CD4-positive, CD25-positive, alpha-beta regulatory T cell (primary cell): ENCODE results near the gene PRUNE2. TPM values are rescaled to one million over a fixed set of nuclear protein-coding genes. Genes with fewer than 3 reads are reported as not detected.

Experiments
- ATAC-seq, 2 donors: fragments of 150-1000 bp; cut with Tn5 transposase; one replicate each; pipeline ENCODE4 v1.10.0; 2021; ENCODE audit warnings: low read depth in 2 of 2, moderate number of reproducible peaks in 2 of 2, moderate library complexity in 1 of 2
- DNase-seq, 3 donors: peaks; one replicate each; pipeline versions ENCODE4 v3.0.0 to v3.0.0-alpha.2; 2012 to 2022; ENCODE audit warnings: mixed read lengths in 1 of 3
- H3K27ac ChIP-seq: one replicate; pipeline ENCODE4 v1.7.0; 2013; ENCODE audit warnings: mild to moderate bottlenecking, low read length; ENCODE audit not compliant: insufficient read depth, poor library complexity, severe bottlenecking
- H3K27me3 ChIP-seq: one replicate; pipeline ENCODE4 v1.7.0; 2013; ENCODE audit warnings: low read length; ENCODE audit not compliant: control insufficient read depth, insufficient read depth
- H3K36me3 ChIP-seq: one replicate; pipeline ENCODE4 v1.7.0; 2013; ENCODE audit warnings: mild to moderate bottlenecking, low read length, moderate library complexity; ENCODE audit not compliant: control insufficient read depth, insufficient read depth
- H3K4me1 ChIP-seq: 2 replicates; pipeline ENCODE4 v1.7.0; 2013; ENCODE audit warnings: mild to moderate bottlenecking, low read length; ENCODE audit not compliant: insufficient read depth, control insufficient read depth, poor library complexity, severe bottlenecking
- H3K4me3 ChIP-seq: one replicate; pipeline ENCODE4 v1.7.0; 2013; ENCODE audit warnings: low read depth, mild to moderate bottlenecking, low read length, moderate library complexity
- H3K9me3 ChIP-seq, 2 experiments: 1 replicate in 1 of 2; 2 replicates in 1 of 2; pipeline ENCODE4 v1.7.0; 2013; ENCODE audit warnings: low read length in 2 of 2, mild to moderate bottlenecking in 1 of 2, moderate library complexity in 1 of 2; ENCODE audit not compliant: control insufficient read depth in 2 of 2
- H3K27ac Mint-ChIP-seq, 3 donors: one replicate each; pipeline ENCODE4 v1.8.0; 2020 to 2022; ENCODE audit warnings: mild to moderate bottlenecking in 3 of 3, mixed read lengths in 3 of 3, moderate library complexity in 2 of 3
- H3K27me3 Mint-ChIP-seq: one replicate; pipeline ENCODE4 v1.8.0; 2022; ENCODE audit warnings: mild to moderate bottlenecking, mixed read lengths
- H3K36me3 Mint-ChIP-seq: one replicate; pipeline ENCODE4 v1.8.0; 2020; ENCODE audit warnings: mixed read lengths
- H3K4me1 Mint-ChIP-seq, 4 donors: one replicate each; pipeline ENCODE4 v1.8.0; 2020 to 2022; ENCODE audit warnings: mixed read lengths in 4 of 4, mild to moderate bottlenecking in 1 of 4
- H3K4me3 Mint-ChIP-seq, 4 donors: one replicate each; pipeline ENCODE4 v1.8.0; 2020 to 2022; ENCODE audit warnings: mild to moderate bottlenecking in 4 of 4, mixed read lengths in 4 of 4, moderate library complexity in 3 of 4
- H3K9me3 Mint-ChIP-seq, 7 donors: one replicate each; pipeline ENCODE4 v1.8.0; 2020 to 2022; ENCODE audit warnings: mixed read lengths in 7 of 7, mild to moderate bottlenecking in 3 of 7, moderate library complexity in 2 of 7
- polyA plus RNA-seq, 4 donors: library from polyadenylated mRNA; unstranded; fragments of 300-500 nt; fragmentation: Illumina TruSeq; gene quantifications; one replicate each; pipeline ENCODE4 v1.2.3, GENCODE V29; 2021
- total RNA-seq: library from RNA; stranded (reverse); gene quantifications from one replicate; pipeline ENCODE4 v1.2.3, GENCODE V29; 2022

The PRUNE2 gene
- total and polyA plus RNA-seq, 5 donors from 2014 or later = 0.28 to 0.30 TPM; not detected in 3

DNA sequence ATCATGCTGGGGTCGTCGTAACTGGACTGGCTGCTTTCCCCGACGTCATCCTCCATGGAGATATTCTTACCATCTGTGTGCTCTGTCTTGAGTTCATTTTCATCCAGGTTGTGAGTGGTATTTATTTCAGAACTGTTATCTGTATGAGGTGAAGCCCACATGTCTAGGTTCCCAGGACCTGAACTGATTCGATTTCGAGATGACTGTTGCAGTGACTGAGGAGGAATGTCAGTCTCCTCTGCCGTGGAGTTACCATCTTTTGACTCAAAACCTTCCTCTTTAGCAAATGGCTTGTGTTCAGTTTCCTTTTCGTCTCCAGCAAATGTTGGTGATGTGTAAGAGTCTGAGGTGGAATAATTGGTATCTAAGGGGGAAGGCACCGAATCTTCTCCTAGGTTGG lies 196.9 kb downstream of the PRUNE2 start:
- H3K27ac Mint-ChIP-seq = no peak overlapping the region
- H3K4me3 Mint-ChIP-seq = no peak overlapping the region
- H3K9me3 Mint-ChIP-seq = no peaks in the 10 kb centered on the region
- no peaks in the 10 kb centered on the region for H3K36me3 Mint-ChIP-seq
- DNase-seq (no peak), ATAC-seq (no peak)
- Histone ChIP-seq H3K4me3 (no peak overlapping the region), H3K27me3 (peaks cover 6% of the 10 kb centered on the region), H3K36me3 (no peaks in the 10 kb centered on the region), H3K4me1 (no peaks in the 10 kb centered on the region), H3K9me3 (no peaks in the 10 kb centered on the region), H3K27ac (no peak overlapping the region)
- H3K27me3 Mint-ChIP-seq = peaks cover 10% of the 10 kb centered on the region
- H3K4me1 Mint-ChIP-seq = peaks cover 0 to 5% (median under 1%) of the 10 kb centered on the region in 4 donors

DNA sequence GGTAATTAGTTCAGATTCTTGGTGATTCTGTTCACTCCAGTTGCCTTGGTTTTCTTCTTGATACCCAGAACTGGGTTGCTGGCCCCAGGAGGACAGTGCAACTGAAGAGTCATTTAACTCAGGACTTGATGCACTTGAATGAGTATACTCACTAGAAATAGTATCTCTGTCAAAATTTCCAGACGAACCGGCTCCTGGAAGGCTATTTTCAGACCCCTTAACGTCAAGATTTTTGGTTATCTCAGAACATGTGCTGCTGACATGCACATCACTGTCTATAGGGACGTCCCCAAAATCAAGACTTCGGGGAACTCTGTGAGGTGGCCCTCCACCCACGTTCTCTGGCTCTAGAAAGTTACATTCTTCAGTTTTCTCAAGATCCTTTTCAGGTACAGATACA lies 198.4 kb downstream of the PRUNE2 start:
- Histone ChIP-seq H3K9me3 (no peaks in the 10 kb centered on the region), H3K36me3 (no peaks in the 10 kb centered on the region), H3K4me1 (no peaks in the 10 kb centered on the region), H3K4me3 (no peak overlapping the region), H3K27ac (no peak overlapping the region), H3K27me3 (peaks cover 6% of the 10 kb centered on the region)
- DNase-seq (no peak), ATAC-seq (no peak)
- no peak overlapping the region for H3K4me3 Mint-ChIP-seq
- H3K27ac Mint-ChIP-seq = no peak overlapping the region
- peaks cover 19% of the 10 kb centered on the region for H3K27me3 Mint-ChIP-seq
- no peaks in the 10 kb centered on the region for H3K9me3 Mint-ChIP-seq
- H3K36me3 Mint-ChIP-seq = no peaks in the 10 kb centered on the region
- H3K4me1 Mint-ChIP-seq = peaks cover 0 to 5% (median under 1%) of the 10 kb centered on the region in 4 donors

DNA sequence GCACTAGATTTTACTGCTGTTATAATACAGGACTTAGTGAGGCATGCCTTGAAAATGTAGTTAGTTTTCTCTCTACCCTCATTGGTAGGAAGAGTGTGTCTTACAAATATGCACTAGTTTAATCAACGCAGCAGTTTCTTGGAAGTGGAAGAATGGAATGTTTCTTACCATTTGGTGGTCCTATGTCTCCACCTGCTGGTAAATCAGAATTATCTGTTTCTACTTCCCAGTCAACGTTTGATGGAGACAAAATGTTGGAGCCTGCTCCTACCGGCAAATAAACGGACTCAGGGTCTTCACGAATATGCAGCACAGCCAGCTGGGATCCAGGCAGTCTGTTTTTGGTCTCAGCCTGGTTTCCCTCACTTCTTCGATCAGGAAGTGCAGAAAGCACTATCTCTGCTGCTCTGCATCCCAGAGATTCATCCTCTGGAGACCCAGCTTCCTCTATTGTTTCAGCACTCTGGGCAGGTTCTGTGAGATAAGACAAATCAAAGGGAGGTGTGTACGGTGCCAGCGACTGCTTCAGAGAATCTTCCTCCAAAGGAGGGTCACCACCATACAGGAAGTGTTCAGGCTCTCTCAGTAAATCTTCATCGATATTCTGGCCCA lies 201.2 kb downstream of the PRUNE2 start:
- H3K27me3 Mint-ChIP-seq = peaks cover 27% of the 10 kb centered on the region
- DNase-seq = peak in 2 of 3 donors; percentile 45 to 70
- H3K4me3 Mint-ChIP-seq = no peak overlapping the region
- H3K9me3 ChIP-seq = no peaks in the 10 kb centered on the region
- no peak overlapping the region for H3K27ac Mint-ChIP-seq
- peaks cover 8% of the 10 kb centered on the region for H3K27me3 ChIP-seq
- H3K36me3 Mint-ChIP-seq = no peaks in the 10 kb centered on the region
- peaks cover 0 to 5% (median under 1%) of the 10 kb centered on the region in 4 donors for H3K4me1 Mint-ChIP-seq
- H3K27ac ChIP-seq = no peak overlapping the region
- no peak for ATAC-seq
- H3K4me3 ChIP-seq = no peak overlapping the region
- H3K36me3 ChIP-seq = no peaks in the 10 kb centered on the region
- H3K4me1 ChIP-seq = no peaks in the 10 kb centered on the region
- H3K9me3 Mint-ChIP-seq = no peaks in the 10 kb centered on the region

DNA sequence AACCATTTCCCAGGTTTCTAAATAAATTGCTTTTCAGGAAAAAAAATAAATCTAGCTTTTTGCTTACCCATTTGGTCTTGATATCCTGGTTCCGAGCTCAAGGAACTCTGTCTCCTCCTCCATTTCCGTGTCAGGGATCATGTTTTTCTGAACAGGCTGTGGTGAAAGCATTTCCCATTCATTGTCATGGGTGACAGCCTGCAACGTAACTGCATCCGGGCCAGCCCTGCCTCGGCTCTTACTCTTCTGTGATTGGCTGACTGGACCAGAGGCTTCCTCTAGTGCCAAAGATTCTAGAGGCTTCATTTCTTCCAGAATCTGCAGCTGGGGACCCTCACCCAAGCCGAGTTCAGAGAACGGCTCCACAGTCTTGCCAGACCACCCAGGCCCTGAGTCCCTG lies 202.6 kb downstream of the PRUNE2 start:
- Mint-ChIP-seq H3K27ac (no peak overlapping the region), H3K9me3 (no peaks in the 10 kb centered on the region), H3K4me3 (no peak overlapping the region), H3K4me1 (peaks cover 0 to 5% (median under 1%) of the 10 kb centered on the region in 4 donors), H3K36me3 (no peaks in the 10 kb centered on the region), H3K27me3 (peaks cover 34% of the 10 kb centered on the region)
- Histone ChIP-seq H3K27ac (no peak overlapping the region), H3K4me1 (no peaks in the 10 kb centered on the region), H3K4me3 (no peak overlapping the region), H3K9me3 (no peaks in the 10 kb centered on the region), H3K36me3 (no peaks in the 10 kb centered on the region), H3K27me3 (peaks cover 4% of the 10 kb centered on the region)
- no peak for DNase-seq
- no peak for ATAC-seq

DNA sequence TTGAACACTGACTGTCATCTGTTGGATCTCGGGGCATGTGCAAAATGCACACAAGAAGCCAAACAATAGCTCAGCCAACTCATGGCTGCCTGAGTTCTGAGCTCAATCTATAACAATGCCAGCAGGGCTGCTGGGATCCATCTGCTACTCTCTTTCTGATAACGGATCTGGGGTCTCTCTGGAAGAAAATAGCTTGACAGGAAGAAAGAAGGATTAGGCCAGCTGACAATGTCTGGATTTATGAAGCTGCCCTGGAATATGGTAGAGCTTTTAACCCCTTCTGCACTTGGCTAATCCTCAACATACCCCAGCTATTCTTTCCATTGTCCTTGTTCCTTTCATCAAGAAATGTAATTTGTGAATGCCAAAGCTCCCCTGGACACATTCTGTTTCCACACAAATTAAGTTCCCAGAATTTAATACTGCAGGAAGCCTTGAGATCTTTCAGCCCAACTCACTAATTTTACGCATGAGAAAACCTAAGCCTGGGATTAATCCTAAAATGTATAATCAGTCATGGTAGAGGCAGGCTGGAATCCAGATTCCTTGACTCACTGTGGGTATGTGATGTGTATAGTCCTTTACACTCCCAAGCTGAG lies 204.4 kb downstream of the PRUNE2 start:
- peaks cover 4% of the 10 kb centered on the region for H3K27me3 ChIP-seq
- H3K4me1 ChIP-seq = no peaks in the 10 kb centered on the region
- Mint-ChIP-seq H3K9me3 (no peaks in the 10 kb centered on the region), H3K4me3 (no peak overlapping the region), H3K27me3 (peaks cover 33% of the 10 kb centered on the region), H3K27ac (no peak overlapping the region), H3K36me3 (no peaks in the 10 kb centered on the region), H3K4me1 (peaks cover 0 to 5% (median under 1%) of the 10 kb centered on the region in 4 donors)
- ATAC-seq (no peak), DNase-seq (no peak)
- H3K27ac ChIP-seq = no peak overlapping the region
- H3K36me3 ChIP-seq = no peaks in the 10 kb centered on the region
- H3K4me3 ChIP-seq = no peak overlapping the region
- H3K9me3 ChIP-seq = no peaks in the 10 kb centered on the region

DNA sequence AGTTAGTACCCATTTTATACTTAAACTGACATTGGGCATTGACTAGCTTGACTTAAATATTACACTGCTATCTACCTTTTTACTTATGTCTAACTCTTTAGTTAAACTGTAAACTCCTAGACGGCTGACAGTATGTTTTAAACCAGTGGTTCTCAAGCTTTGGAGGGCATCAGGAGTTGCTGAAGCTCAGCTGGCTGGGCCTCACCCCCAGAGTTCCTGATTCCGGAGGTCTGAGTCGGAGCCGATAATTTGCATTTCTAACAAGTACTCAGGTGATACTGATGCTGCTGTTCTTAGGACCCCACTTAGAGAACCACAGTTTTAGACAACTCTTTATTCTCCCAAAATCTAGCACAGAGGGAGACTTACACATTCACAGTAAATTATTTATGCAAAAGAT lies 205.0 kb downstream of the PRUNE2 start:
- H3K4me1 Mint-ChIP-seq = peaks cover 0 to 2% (median 0%) of the 10 kb centered on the region in 4 donors
- ATAC-seq (no peak), DNase-seq (no peak)
- Histone ChIP-seq H3K4me1 (no peaks in the 10 kb centered on the region), H3K36me3 (no peaks in the 10 kb centered on the region), H3K27me3 (peaks cover 4% of the 10 kb centered on the region), H3K4me3 (no peak overlapping the region), H3K9me3 (no peaks in the 10 kb centered on the region), H3K27ac (no peak overlapping the region)
- no peak overlapping the region for H3K27ac Mint-ChIP-seq
- no peaks in the 10 kb centered on the region for H3K9me3 Mint-ChIP-seq
- no peak overlapping the region for H3K4me3 Mint-ChIP-seq
- peaks cover 39% of the 10 kb centered on the region for H3K27me3 Mint-ChIP-seq
- H3K36me3 Mint-ChIP-seq = no peaks in the 10 kb centered on the region

DNA sequence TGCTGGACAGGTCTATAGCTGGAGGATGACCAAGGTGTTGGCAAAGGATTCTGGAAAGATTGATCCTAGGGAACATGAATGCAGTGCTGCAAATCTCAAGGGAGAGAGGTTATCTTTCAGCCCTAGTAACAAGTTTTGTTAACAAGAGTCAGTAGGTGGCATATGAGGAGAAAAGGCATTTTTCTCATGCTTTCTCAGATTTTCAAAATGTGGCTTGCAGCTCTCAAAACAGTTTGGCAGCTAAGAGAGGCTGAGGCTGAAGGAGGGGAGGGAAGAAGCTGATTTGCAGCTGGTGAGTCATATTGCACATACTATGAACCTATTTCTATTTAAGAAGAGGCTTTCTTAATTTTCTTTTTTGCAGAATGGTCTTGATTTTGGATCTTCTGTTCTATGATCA lies 205.9 kb downstream of the PRUNE2 start:
- Mint-ChIP-seq H3K27ac (no peak overlapping the region), H3K4me3 (no peak overlapping the region), H3K36me3 (no peaks in the 10 kb centered on the region), H3K4me1 (peaks cover 0 to 2% (median 0%) of the 10 kb centered on the region in 4 donors), H3K27me3 (peaks cover 49% of the 10 kb centered on the region), H3K9me3 (no peaks in the 10 kb centered on the region)
- no peak overlapping the region for H3K27ac ChIP-seq
- no peaks in the 10 kb centered on the region for H3K9me3 ChIP-seq
- DNase-seq (no peak), ATAC-seq (no peak)
- H3K4me1 ChIP-seq = no peaks in the 10 kb centered on the region
- H3K4me3 ChIP-seq = no peak overlapping the region
- peaks cover 4% of the 10 kb centered on the region for H3K27me3 ChIP-seq
- no peaks in the 10 kb centered on the region for H3K36me3 ChIP-seq

DNA sequence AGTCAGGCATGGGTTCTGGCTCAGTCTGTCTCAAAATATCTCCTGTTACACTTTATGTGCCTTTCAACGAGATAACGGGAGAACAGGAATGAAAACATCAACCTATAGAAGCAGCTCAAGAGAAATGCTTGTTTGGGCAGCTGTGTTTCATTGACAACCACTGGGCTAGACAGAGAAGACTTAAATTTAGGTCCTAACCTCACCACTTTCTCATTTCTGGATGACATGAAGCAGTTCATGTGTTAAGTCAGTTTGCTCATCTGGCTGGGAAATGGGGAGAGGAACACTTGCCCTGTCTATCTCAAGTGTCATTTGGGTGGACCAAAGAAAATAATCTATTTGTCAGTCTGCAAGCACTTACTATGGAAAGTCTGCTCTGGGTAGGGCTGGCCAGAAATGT lies 208.4 kb downstream of the PRUNE2 start:
- Histone ChIP-seq H3K4me1 (no peaks in the 10 kb centered on the region), H3K4me3 (no peak overlapping the region), H3K9me3 (no peaks in the 10 kb centered on the region), H3K27me3 (peaks cover 5% of the 10 kb centered on the region), H3K27ac (no peak overlapping the region), H3K36me3 (no peaks in the 10 kb centered on the region)
- Mint-ChIP-seq H3K27me3 (peaks cover 40% of the 10 kb centered on the region), H3K4me3 (no peak overlapping the region), H3K9me3 (no peaks in the 10 kb centered on the region), H3K36me3 (no peaks in the 10 kb centered on the region), H3K27ac (no peak overlapping the region), H3K4me1 (no peaks in the 10 kb centered on the region)
- DNase-seq = no peak
- ATAC-seq = no peak
